Karpas-422 (cell line): ENCODE measurements around the gene TRAPPC2. TPM values are rescaled to one million over a fixed set of nuclear protein-coding genes. Genes with fewer than 3 reads are reported as not detected.
A peak's percentile ranks its signal among the peaks of the same experiment; 100 is the strongest.

ENCODE experiments used
- DNase-seq: peaks from one replicate; pipeline ENCODE4 v3.0.0-alpha.2; 2015
- H2AFZ ChIP-seq: fragments of 200-600 bp; sonication (generic); 2 replicates; pipeline ENCODE4 v1.6.1; 2014; ENCODE audit warnings: antibody characterized with exemption, low read length, mixed read lengths
- H3K27ac ChIP-seq: fragments of 200-600 bp; sonication (generic); 2 replicates; pipeline ENCODE4 v1.5.1; 2014; ENCODE audit warnings: mild to moderate bottlenecking, low read length, moderate library complexity
- H3K27me3 ChIP-seq: fragments of 200-600 bp; sonication (generic); 2 replicates; pipeline ENCODE4 v1.6.1; 2014; ENCODE audit warnings: low read length, mixed read lengths
- H3K36me3 ChIP-seq: fragments of 200-600 bp; sonication (generic); 2 replicates; pipeline ENCODE4 v1.6.1; 2014; ENCODE audit warnings: low read length, mixed read lengths; ENCODE audit not compliant: insufficient read depth
- H3K4me1 ChIP-seq: fragments of 200-600 bp; sonication (generic); 2 replicates; pipeline ENCODE4 v1.6.1; 2014; ENCODE audit warnings: mild to moderate bottlenecking, low read length, mixed read lengths
- H3K4me2 ChIP-seq: fragments of 200-600 bp; sonication (generic); 2 replicates; pipeline ENCODE4 v1.6.1; 2014; ENCODE audit warnings: low read length, low read depth, mild to moderate bottlenecking; ENCODE audit not compliant: poor library complexity, severe bottlenecking
- H3K4me3 ChIP-seq: fragments of 200-600 bp; sonication (generic); 2 replicates; pipeline ENCODE4 v1.5.1; 2014; ENCODE audit warnings: mild to moderate bottlenecking, antibody characterized with exemption, low read length, mixed read lengths
- H3K79me2 ChIP-seq: fragments of 200-600 bp; sonication (generic); 2 replicates; pipeline ENCODE4 v1.6.1; 2014; ENCODE audit warnings: mild to moderate bottlenecking, low read length, mixed read lengths
- H3K9ac ChIP-seq: fragments of 200-600 bp; sonication (generic); 2 replicates; pipeline ENCODE4 v1.6.0; 2014; ENCODE audit warnings: low read length
- H3K9me2 ChIP-seq: fragments of 200-600 bp; sonication (generic), shearing (Covaris generic); replicated peaks from 2 replicates; pipeline ENCODE4 v1.6.0; 2014; ENCODE audit warnings: mild to moderate bottlenecking, low read length, moderate library complexity; ENCODE audit not compliant: insufficient read depth
- H3K9me3 ChIP-seq: fragments of 300-700, 200-600 bp; sonication (generic); 2 replicates; pipeline ENCODE4 v1.6.1; 2014; ENCODE audit warnings: low read length, mixed read lengths
- H4K20me1 ChIP-seq: fragments of 200-600 bp; sonication (generic); 2 replicates; pipeline ENCODE4 v1.6.1; 2014; ENCODE audit warnings: mild to moderate bottlenecking, antibody characterized with exemption, low read length, low read depth; ENCODE audit not compliant: insufficient read depth
- total RNA-seq: library from RNA; depleted of rRNA; stranded (reverse); fragments of >200 nt; shearing (Covaris generic); gene quantifications from 2 replicates; pipeline ENCODE4 v1.2.3, GENCODE V29; 2014; ENCODE audit warnings: low replicate concordance

TRAPPC2 gene
- total RNA-seq, 1 experiment from 2014 or later = 60.5 TPM

GRCh38 chrX:13719192-13719856 is 15.1 kb downstream of the TRAPPC2 start:
- Histone ChIP-seq H2AFZ (no peak overlapping the region), H3K4me2 (no peak overlapping the region), H3K9ac (no peak overlapping the region), H3K4me1 (peaks cover 16% of the 10 kb centered on the region), H3K9me2 (no peaks in the 10 kb centered on the region), H4K20me1 (no peaks in the 10 kb centered on the region), H3K36me3 (peaks cover 28% of the 10 kb centered on the region), H3K27ac (no peak overlapping the region), H3K9me3 (no peaks in the 10 kb centered on the region), H3K4me3 (no peak overlapping the region), H3K27me3 (no peaks in the 10 kb centered on the region), H3K79me2 (peaks cover 57% of the 10 kb centered on the region)
- DNase-seq = no peak

- no peaks in the 10 kb centered on the region for H4K20me1 ChIP-seq
- H3K4me3 ChIP-seq = no peak overlapping the region
- H2AFZ ChIP-seq = no peak overlapping the region
- H3K36me3 ChIP-seq = peaks cover 22% of the 10 kb centered on the region; the same call in 1 of the 2 replicates
- H3K9me3 ChIP-seq = no peaks in the 10 kb centered on the region
- H3K9me2 ChIP-seq = no peaks in the 10 kb centered on the region
- no peak overlapping the region for H3K4me2 ChIP-seq
- H3K9ac ChIP-seq = no peak overlapping the region
- H3K79me2 ChIP-seq = peaks cover 42% of the 10 kb centered on the region
- no peaks in the 10 kb centered on the region for H3K27me3 ChIP-seq
- no peak for DNase-seq
- H3K4me1 ChIP-seq = peaks cover 16% of the 10 kb centered on the region
- H3K27ac ChIP-seq = no peak overlapping the region
Measured at GRCh38 chrX:13717700-13718472, 16.5 kb downstream of the TRAPPC2 start.

- Histone ChIP-seq H3K4me3 (no peak overlapping the region), H3K36me3 (peaks cover 26% of the 10 kb centered on the region; the same call in 1 of the 2 replicates), H3K4me2 (no peak overlapping the region), H3K4me1 (peaks cover 9% of the 10 kb centered on the region), H3K9ac (no peak overlapping the region), H3K27ac (no peak overlapping the region), H3K27me3 (no peaks in the 10 kb centered on the region), H3K79me2 (peaks cover 34% of the 10 kb centered on the region), H4K20me1 (no peaks in the 10 kb centered on the region), H3K9me2 (no peaks in the 10 kb centered on the region), H2AFZ (no peak overlapping the region), H3K9me3 (no peaks in the 10 kb centered on the region)
- DNase-seq = no peak
Measured at GRCh38 chrX:13716905-13717304, 17.5 kb downstream of the TRAPPC2 start.

GRCh38 chrX:13716455-13716854 is 18.0 kb downstream of the TRAPPC2 start:
- H3K9me2 ChIP-seq = no peaks in the 10 kb centered on the region
- no peaks in the 10 kb centered on the region for H3K27me3 ChIP-seq
- no peak for DNase-seq
- H3K27ac ChIP-seq = no peak overlapping the region
- peaks cover 30% of the 10 kb centered on the region for H3K79me2 ChIP-seq
- H3K4me1 ChIP-seq = peaks cover 9% of the 10 kb centered on the region
- H3K9me3 ChIP-seq = no peaks in the 10 kb centered on the region
- H4K20me1 ChIP-seq = no peaks in the 10 kb centered on the region
- H3K9ac ChIP-seq = no peak overlapping the region
- H2AFZ ChIP-seq = no peak overlapping the region
- peaks cover 30% of the 10 kb centered on the region; the same call in 1 of the 2 replicates for H3K36me3 ChIP-seq
- no peak overlapping the region for H3K4me2 ChIP-seq
- no peak overlapping the region for H3K4me3 ChIP-seq

- no peak overlapping the region for H2AFZ ChIP-seq
- H3K4me1 ChIP-seq = peaks cover 6% of the 10 kb centered on the region
- H3K4me2 ChIP-seq = no peak overlapping the region
- no peak overlapping the region for H3K4me3 ChIP-seq
- H3K9me3 ChIP-seq = no peaks in the 10 kb centered on the region
- H3K9ac ChIP-seq = no peak overlapping the region
- H3K36me3 ChIP-seq = peaks cover 48% of the 10 kb centered on the region; the same call in 1 of the 2 replicates
- no peaks in the 10 kb centered on the region; the same call in 1 of the 2 replicates for H4K20me1 ChIP-seq
- DNase-seq = no peak
- no peaks in the 10 kb centered on the region for H3K27me3 ChIP-seq
- H3K27ac ChIP-seq = peak overlapping the region; percentile 49
- H3K79me2 ChIP-seq = peaks cover 42% of the 10 kb centered on the region
- no peaks in the 10 kb centered on the region for H3K9me2 ChIP-seq
Measured at GRCh38 chrX:13711141-13711540, 23.3 kb downstream of the TRAPPC2 start.

- H3K27me3 ChIP-seq = no peaks in the 10 kb centered on the region
- no peak overlapping the region for H3K9ac ChIP-seq
- no peak for DNase-seq
- H3K4me2 ChIP-seq = no peak overlapping the region
- no peaks in the 10 kb centered on the region for H3K9me3 ChIP-seq
- no peaks in the 10 kb centered on the region for H3K9me2 ChIP-seq
- peaks cover 32% of the 10 kb centered on the region for H3K4me1 ChIP-seq
- peaks cover 91% of the 10 kb centered on the region for H3K79me2 ChIP-seq
- H3K4me3 ChIP-seq = no peak overlapping the region
- no peak overlapping the region for H2AFZ ChIP-seq
- H3K36me3 ChIP-seq = peaks cover 6% of the 10 kb centered on the region; the same call in 1 of the 2 replicates
- H4K20me1 ChIP-seq = peaks cover 5% of the 10 kb centered on the region; the same call in 1 of the 2 replicates
- H3K27ac ChIP-seq = no peak overlapping the region
Measured at GRCh38 chrX:13703589-13703988, 30.8 kb downstream of the TRAPPC2 start.

- no peak overlapping the region for H2AFZ ChIP-seq
- H3K79me2 ChIP-seq = peaks cover 91% of the 10 kb centered on the region
- DNase-seq = no peak
- 0 out of 2 replicates have a peak, but pooled peaks cover 6% of the 10 kb centered on the region for H3K36me3 ChIP-seq
- H3K9me3 ChIP-seq = no peaks in the 10 kb centered on the region
- peaks cover 37% of the 10 kb centered on the region for H3K4me1 ChIP-seq
- no peak overlapping the region for H3K27ac ChIP-seq
- H3K4me3 ChIP-seq = no peak overlapping the region
- H3K9ac ChIP-seq = no peak overlapping the region
- H4K20me1 ChIP-seq = peaks cover 5% of the 10 kb centered on the region; the same call in 1 of the 2 replicates
- H3K4me2 ChIP-seq = no peak overlapping the region
- H3K27me3 ChIP-seq = no peaks in the 10 kb centered on the region
- H3K9me2 ChIP-seq = no peaks in the 10 kb centered on the region
Measured at GRCh38 chrX:13703135-13703534, 31.3 kb downstream of the TRAPPC2 start.

- Histone ChIP-seq H3K36me3 (0 out of 2 replicates have a peak, but pooled peaks cover 5% of the 10 kb centered on the region), H2AFZ (no peak overlapping the region), H3K4me1 (peaks cover 45% of the 10 kb centered on the region), H3K9ac (no peak overlapping the region), H3K27me3 (no peaks in the 10 kb centered on the region), H4K20me1 (peaks cover 10% of the 10 kb centered on the region), H3K4me3 (no peak overlapping the region), H3K9me2 (no peaks in the 10 kb centered on the region), H3K79me2 (peaks cover 91% of the 10 kb centered on the region), H3K9me3 (no peaks in the 10 kb centered on the region), H3K4me2 (no peak overlapping the region), H3K27ac (peak overlapping the region; percentile 16; the same call in 1 of the 2 replicates)
- no peak for DNase-seq
Measured at GRCh38 chrX:13702111-13702789, 32.2 kb downstream of the TRAPPC2 start.
